ENCODE measurements around the gene ZNF644. TPM values are rescaled to one million over a fixed set of nuclear protein-coding genes. Genes with fewer than 3 reads are reported as not detected.
"Not testable (repeated sequence)": the region's sequence is repeated elsewhere in the genome, so short reads cannot be mapped to it uniquely, and the experiment has no call there.

ZNF644 gene
- total RNA-seq, 2 experiments from 2014 or later, result 37.7 to 43.3 TPM

GRCh38 chr1:90945287-90945686 lies 76.5 kb downstream of the ZNF644 start:
- CTCF ChIA-PET, result no interaction called here

GRCh38 chr1:90943966-90944365 lies 77.9 kb downstream of the ZNF644 start:
- POLR2A ChIA-PET, result no interaction called here

More at GRCh38 chr1:90945287-90945686, 76.5 kb downstream of the ZNF644 start:
- POLR2A ChIA-PET, result no interaction called here

GRCh38 chr1:90940746-90941145 lies 81.1 kb downstream of the ZNF644 start:
- POLR2A ChIA-PET, result no interaction called here
- CTCF ChIA-PET, result no interaction called here

More at GRCh38 chr1:90943966-90944365, 77.9 kb downstream of the ZNF644 start:
- CTCF ChIA-PET, result no interaction called here

GRCh38 chr1:90936731-90937130 lies 85.1 kb downstream of the ZNF644 start:
- POLR2A ChIA-PET, result no interaction called here

GRCh38 chr1:90936061-90936460 lies 85.8 kb downstream of the ZNF644 start:
- ChIA-PET CTCF (no interaction called here), POLR2A (no interaction called here)

More at GRCh38 chr1:90936731-90937130, 85.1 kb downstream of the ZNF644 start:
- CTCF ChIA-PET, result no interaction called here

GRCh38 chr1:90928231-90928630 lies 93.6 kb downstream of the ZNF644 start:
- POLR2A ChIA-PET, result not testable (repeated sequence)
- CTCF ChIA-PET, result interaction anchor here (1.6 kb wide), 1 partner anchor 237 kb away, joined by 4 read pairs; no protein-coding TSS in a partner anchor

- POLR2A ChIA-PET, result not testable (repeated sequence)
- CTCF ChIA-PET, result interaction anchor here (1.6 kb wide), 1 partner anchor 238 kb away, joined by 4 read pairs; no protein-coding TSS in a partner anchor
These were observed 94.2 kb downstream of the ZNF644 start for GRCh38 chr1:90927674-90928073.

GRCh38 chr1:90926971-90927370 lies 94.9 kb downstream of the ZNF644 start:
- ChIA-PET POLR2A (no interaction called here), CTCF (interaction anchor here (0.5 to 1.6 kb wide), 2 partner anchors 39 to 239 kb away, joined by 3 to 4 read pairs; no protein-coding TSS in a partner anchor)

GRCh38 chr1:90925928-90926869 lies 95.6 kb downstream of the ZNF644 start:
- POLR2A ChIA-PET, result no interaction called here
- CTCF ChIA-PET, result no interaction called here

GRCh38 chr1:90924982-90925381 lies 96.9 kb downstream of the ZNF644 start:
- POLR2A ChIA-PET, result no interaction called here

GRCh38 chr1:90922996-90923395 lies 98.8 kb downstream of the ZNF644 start:
- POLR2A ChIA-PET, result no interaction called here
- CTCF ChIA-PET, result no interaction called here

More at GRCh38 chr1:90924982-90925381, 96.9 kb downstream of the ZNF644 start:
- CTCF ChIA-PET, result no interaction called here

- CTCF ChIA-PET, result no interaction called here
These were observed 99.6 kb downstream of the ZNF644 start for GRCh38 chr1:90922202-90922601.

GRCh38 chr1:90919900-90920299 lies 101.9 kb downstream of the ZNF644 start:
- ChIA-PET CTCF (no interaction called here), POLR2A (no interaction called here)

More at GRCh38 chr1:90922202-90922601, 99.6 kb downstream of the ZNF644 start:
- POLR2A ChIA-PET, result no interaction called here

- CTCF ChIA-PET, result no interaction called here
- POLR2A ChIA-PET, result no interaction called here
These were observed 102.6 kb downstream of the ZNF644 start for GRCh38 chr1:90919190-90919719.

- CTCF ChIA-PET, result no interaction called here
- POLR2A ChIA-PET, result no interaction called here
These were observed 110.5 kb downstream of the ZNF644 start for GRCh38 chr1:90911353-90911752.

- ChIA-PET POLR2A (no interaction called here), CTCF (no interaction called here)
These were observed 119.2 kb downstream of the ZNF644 start for GRCh38 chr1:90902672-90903071.

GRCh38 chr1:90899263-90899662 lies 122.6 kb downstream of the ZNF644 start:
- ChIA-PET CTCF (no interaction called here), POLR2A (no interaction called here)

- CTCF ChIA-PET, result not testable (repeated sequence)
These were observed 128.2 kb downstream of the ZNF644 start for GRCh38 chr1:90893679-90894078.

GRCh38 chr1:90892884-90893283 lies 129.0 kb downstream of the ZNF644 start:
- POLR2A ChIA-PET, CTCF ChIA-PET: not testable (repeated sequence)

More at GRCh38 chr1:90893679-90894078, 128.2 kb downstream of the ZNF644 start:
- POLR2A ChIA-PET, result not testable (repeated sequence)

- POLR2A ChIA-PET, CTCF ChIA-PET: not testable (repeated sequence)
These were observed 129.6 kb downstream of the ZNF644 start for GRCh38 chr1:90892196-90892595.

- POLR2A ChIA-PET, CTCF ChIA-PET: not testable (repeated sequence)
These were observed 130.1 kb downstream of the ZNF644 start for GRCh38 chr1:90891756-90892155.

Data from activated CD8-positive, alpha-beta memory T cell treated with anti-CD3 and anti-CD28 coated beads for 36 hours (primary cell).